H1 (cell line): Measurements from ENCODE around the gene KLHL26. TPM values are rescaled to one million over a fixed set of nuclear protein-coding genes. Genes with fewer than 3 reads are reported as not detected.

ENCODE experiments used
- CTCF ChIA-PET: fragments of 300-600 bp; sonication (Branson Sonifier 250); formaldehyde crosslinking; loops from one replicate; lab custom pipeline; 2021; ENCODE audit not compliant: partially characterized antibody; lab: Charles Lee
- POLR2A ChIA-PET: fragments of 300-600 bp; sonication (Branson Sonifier 250); formaldehyde crosslinking; loops from one replicate; lab custom pipeline; 2021; ENCODE audit warnings: inconsistent platforms; ENCODE audit not compliant: partially characterized antibody; lab: Charles Lee
- DNase-seq, 2 experiments: peaks; one replicate each; pipeline versions ENCODE4 v3.0.0 to v3.0.0-alpha.2; 2010 to 2022; ENCODE audit warnings: low spot score in 2 of 2, low read depth in 1 of 2, mixed read lengths in 1 of 2
- FAIRE-seq: peaks from 2 replicates; lab custom pipeline; 2011; peaks lifted over from hg19 to GRCh38; lab: Jason Lieb, UNC
- H2AFZ ChIP-seq: 2 replicates; pipeline ENCODE4 v1.8.1; 2012; ENCODE audit warnings: low read length, inconsistent platforms
- H2AK5ac ChIP-seq: 2 replicates; pipeline ENCODE4 v1.6.1; 2013; ENCODE audit warnings: low read depth, low read length
- H2BK120ac ChIP-seq: replicated peaks from 2 replicates; pipeline ENCODE3; 2013; ENCODE audit warnings: low read depth, low read length, inconsistent platforms
- H2BK12ac ChIP-seq: 2 replicates; pipeline ENCODE4 v1.6.1; 2013; ENCODE audit warnings: low read depth, low read length
- H2BK15ac ChIP-seq: 2 replicates; pipeline ENCODE4 v1.6.1; 2013; ENCODE audit warnings: low read length
- H2BK20ac ChIP-seq: 2 replicates; pipeline ENCODE4 v1.6.1; 2013; ENCODE audit warnings: low read length
- H2BK5ac ChIP-seq: 2 replicates; pipeline ENCODE4 v1.6.1; 2013; ENCODE audit warnings: low read depth, low read length
- H3K14ac ChIP-seq: 2 replicates; pipeline ENCODE4 v1.6.1; 2013; ENCODE audit warnings: inconsistent platforms; ENCODE audit not compliant: insufficient read length
- H3K18ac ChIP-seq: 2 replicates; pipeline ENCODE4 v1.6.1; 2013; ENCODE audit warnings: low read length; ENCODE audit errors: extremely low read depth
- H3K23ac ChIP-seq: 2 replicates; pipeline ENCODE4 v1.6.1; 2013; ENCODE audit warnings: inconsistent platforms; ENCODE audit not compliant: insufficient read length
- H3K23me2 ChIP-seq: 2 replicates; pipeline ENCODE4 v1.6.1; 2013; ENCODE audit warnings: low read depth, low read length
- H3K27ac ChIP-seq: 2 replicates; pipeline ENCODE4 v1.6.1; 2011; ENCODE audit warnings: low read depth, low read length, inconsistent platforms
- H3K27me3 ChIP-seq, 4 experiments: replicated peaks in 1 of 4; 1 replicate in 1 of 4; 2 replicates in 3 of 4; pipeline versions ENCODE4 v1.6.1 to v1.8.1; 2011 to 2013; ENCODE audit warnings: low read length in 3 of 4, mild to moderate bottlenecking in 3 of 4, inconsistent platforms in 2 of 4, mixed read lengths in 2 of 4, moderate library complexity in 1 of 4; ENCODE audit not compliant: control insufficient read depth in 3 of 4, insufficient read depth in 3 of 4; ENCODE audit errors: extremely low read depth in 1 of 4
- H3K36me3 ChIP-seq, 4 experiments: 2 replicates each; pipeline versions ENCODE4 v1.6.1 to v1.8.1; 2011 to 2013; ENCODE audit warnings: mild to moderate bottlenecking in 4 of 4, low read length in 3 of 4, moderate library complexity in 2 of 4, control low read depth in 1 of 4, inconsistent platforms in 1 of 4; ENCODE audit not compliant: insufficient read depth in 4 of 4, control insufficient read depth in 2 of 4
- H3K4ac ChIP-seq: replicated peaks from 2 replicates; pipeline ENCODE3; 2013; ENCODE audit warnings: low read length, low read depth, mixed read lengths, inconsistent platforms; ENCODE audit not compliant: insufficient read length
- H3K4me1 ChIP-seq, 4 experiments: replicated peaks in 1 of 4; 1 replicate in 1 of 4; 2 replicates in 3 of 4; pipeline versions ENCODE4 v1.6.1 to v1.8.1; 2011 to 2013; ENCODE audit warnings: low read length in 3 of 4, inconsistent platforms in 2 of 4, mixed read lengths in 1 of 4; ENCODE audit not compliant: insufficient read depth in 4 of 4, control insufficient read depth in 3 of 4
- H3K4me2 ChIP-seq, 2 experiments: 2 replicates each; pipeline versions ENCODE4 v1.6.1 to v1.8.1; 2011 to 2013; ENCODE audit warnings: low read depth in 2 of 2, low read length in 2 of 2, control low read depth in 1 of 2, inconsistent platforms in 1 of 2, mild to moderate bottlenecking in 1 of 2; ENCODE audit not compliant: insufficient read depth in 1 of 2
- H3K4me3 ChIP-seq, 4 experiments: fragments of 200-600, 300-600 bp in 1 of 4; sonication (generic), shearing (Covaris generic), sonication (Bioruptor Twin) in 1 of 4; 2 replicates each; pipeline versions ENCODE4 v1.5.1 to v1.8.1; 2011 to 2016; ENCODE audit warnings: low read length in 4 of 4, low read depth in 3 of 4, control low read depth in 2 of 4, inconsistent platforms in 2 of 4, mild to moderate bottlenecking in 2 of 4, mixed read lengths in 1 of 4, moderate library complexity in 1 of 4; ENCODE audit not compliant: insufficient read depth in 2 of 4; ENCODE audit errors: extremely low read depth in 1 of 4
- H3K56ac ChIP-seq: replicated peaks from 2 replicates; pipeline ENCODE3; 2013; ENCODE audit warnings: low read depth, mild to moderate bottlenecking, mixed read lengths, low read length, inconsistent platforms; ENCODE audit not compliant: insufficient read length
- H3K79me1 ChIP-seq: 2 replicates; pipeline ENCODE4 v1.6.1; 2013; ENCODE audit warnings: low read depth, low read length, control low read depth
- H3K79me2 ChIP-seq, 2 experiments: 2 replicates each; pipeline versions ENCODE4 v1.6.1 to v1.8.1; 2012 to 2013; ENCODE audit warnings: low read length in 2 of 2, mild to moderate bottlenecking in 2 of 2, inconsistent platforms in 1 of 2; ENCODE audit not compliant: insufficient read depth in 2 of 2, control insufficient read depth in 1 of 2
- H3K9ac ChIP-seq, 4 experiments: replicated peaks in 1 of 4; 1 replicate in 1 of 4; 2 replicates in 3 of 4; pipeline versions ENCODE4 v1.6.1 to v1.8.1; 2011 to 2013; ENCODE audit warnings: low read depth in 3 of 4, low read length in 3 of 4, control low read depth in 2 of 4, mild to moderate bottlenecking in 2 of 4, moderate library complexity in 2 of 4, inconsistent platforms in 1 of 4; ENCODE audit errors: extremely low read depth in 1 of 4
- H3K9me3 ChIP-seq, 2 experiments: 2 replicates each; pipeline versions ENCODE4 v1.6.1 to v1.8.1; 2012 to 2013; ENCODE audit warnings: mild to moderate bottlenecking in 2 of 2, moderate library complexity in 2 of 2, control low read depth in 1 of 2, inconsistent platforms in 1 of 2, low read depth in 1 of 2, low read length in 1 of 2, mixed read lengths in 1 of 2; ENCODE audit not compliant: insufficient read depth in 2 of 2
- H4K20me1 ChIP-seq, 2 experiments: replicated peaks in 1 of 2; 2 replicates each; pipeline versions ENCODE3 to v1.8.1; 2011 to 2013; ENCODE audit warnings: inconsistent platforms in 2 of 2, low read length in 2 of 2, mild to moderate bottlenecking in 1 of 2; ENCODE audit not compliant: insufficient read depth in 2 of 2, control insufficient read depth in 1 of 2
- H4K5ac ChIP-seq: 2 replicates; pipeline ENCODE4 v1.6.1; 2013; ENCODE audit warnings: low read length, low read depth, mixed read lengths, inconsistent platforms; ENCODE audit not compliant: insufficient read length
- H4K8ac ChIP-seq: 2 replicates; pipeline ENCODE4 v1.8.0; 2013; ENCODE audit warnings: mild to moderate bottlenecking, moderate library complexity, low read length, inconsistent platforms; ENCODE audit not compliant: insufficient read depth; ENCODE audit errors: extremely low read depth
- H4K91ac ChIP-seq: replicated peaks from 2 replicates; pipeline ENCODE3; 2013; ENCODE audit warnings: low read length, mixed read lengths, inconsistent platforms; ENCODE audit not compliant: insufficient read length
- CREB1 ChIP-seq: IDR thresholded peaks from 2 replicates; pipeline ENCODE4 v1.6.1; 2012; ENCODE audit warnings: inconsistent platforms
- SP2 ChIP-seq: IDR thresholded peaks from 2 replicates; pipeline ENCODE4 v1.6.1; 2012; ENCODE audit warnings: mild to moderate bottlenecking, low read length, inconsistent platforms
- WGBS, 2 experiments: shearing (Covaris generic) in 1 of 2; methylation state at CpG; one replicate each; pipeline versions ENCODE4 v1.1.6 to v1.1.7; 2013 to 2015; ENCODE audit warnings: low lambda C conversion rate in 2 of 2, mixed read lengths in 2 of 2, inconsistent platforms in 1 of 2, low coverage in 1 of 2, missing lambda C conversion rate in 1 of 2; ENCODE audit not compliant: insufficient replicate concordance in 2 of 2, insufficient coverage in 1 of 2, insufficient read length in 1 of 2; ENCODE audit errors: extremely low coverage in 1 of 2, missing lambda C conversion rate in 1 of 2; 5-methylcytosine and 5-hydroxymethylcytosine counted together
- polyA plus RNA-seq, 7 experiments: library from polyadenylated mRNA; depleted of rRNA in 3 of 7; stranded (reverse) in 5 of 7; unstranded in 2 of 7; fragments of >200 nt in 5 of 7; fragments of 200-250 nt in 2 of 7; gene quantifications; 1 replicate in 5 of 7; 2 replicates in 1 of 7; 4 replicates in 1 of 7; pipeline versions ENCODE4 v1.2.1 to v1.2.3, GENCODE V29; 2011 to 2013; ENCODE audit warnings: missing spikeins in 2 of 7, mixed read lengths in 2 of 7
- total RNA-seq: library from RNA; stranded (reverse); fragmentation: NEBNext Ultra II Directional; extraction: Animal tissue kit (Norgen Biotek cat#: 25700); gene quantifications from 2 replicates; pipeline ENCODE4 v1.2.1, GENCODE V29; 2021

Gene KLHL26
- total and polyA plus RNA-seq, 2 of the 8 experiments (the other 6 are each of a cell fraction or from before 2014, with no cell fraction given), result 2.2 to 8.8 TPM

DNA sequence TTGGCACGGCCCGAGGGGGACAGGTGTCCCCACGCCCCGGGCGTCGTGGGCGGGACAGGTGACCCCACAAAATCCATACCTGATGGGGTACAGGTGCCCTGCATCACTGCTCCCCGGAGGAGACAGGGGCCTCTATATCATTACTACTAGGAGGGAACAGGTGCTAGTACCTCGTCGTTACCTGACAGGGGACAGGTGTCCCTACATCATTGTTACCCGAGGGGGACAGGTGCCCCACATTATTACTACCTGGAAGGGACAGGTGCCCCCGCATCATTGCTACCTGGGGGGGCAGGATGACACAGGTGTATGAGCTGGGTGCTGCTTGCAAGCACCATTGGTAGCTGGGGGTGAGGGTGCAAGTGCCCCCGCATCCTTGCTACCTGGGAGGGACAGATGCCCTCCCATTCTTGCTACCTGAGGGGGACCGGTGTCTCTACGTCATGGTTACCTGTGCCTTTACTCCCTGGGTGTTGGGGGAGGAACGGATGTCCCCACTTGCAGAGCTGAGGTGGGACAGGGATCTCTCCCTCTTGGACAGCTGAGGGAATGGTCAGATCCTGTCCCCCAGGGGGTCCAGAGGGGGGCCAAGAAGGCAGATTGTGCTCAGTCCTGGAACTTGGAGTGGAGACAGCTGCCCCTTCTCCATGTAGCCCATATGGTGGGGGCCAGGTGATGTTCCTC lies 47.3 kb downstream of the KLHL26 start:
- Histone ChIP-seq H2BK120ac (no peak overlapping the region), H3K4me1 (peaks cover 0 to 8% (median 5%) of the 10 kb centered on the region in 4 experiments; a peak in 5 of 7 replicates), H4K5ac (no peak overlapping the region), H2BK12ac (no peak overlapping the region), H4K91ac (peak overlapping the region; percentile 85), H3K4me3 (peak overlapping the region; percentile 62 to 82 (median 77)), H2AK5ac (peak overlapping the region; percentile 65; the same call in 1 of the 2 replicates), H3K4ac (peak overlapping the region; percentile 91), H3K14ac (no peak overlapping the region), H2AFZ (no peak overlapping the region), H3K27me3 (no peaks in the 10 kb centered on the region), H3K56ac (no peak overlapping the region), H3K4me2 (peak overlapping the region; percentile 73 to 96), H3K9ac (peak overlapping the region in 2 of 4 experiments; percentile 46 to 50; a peak in 4 of 7 replicates), H3K36me3 (no peaks in the 10 kb centered on the region), H3K23ac (no peak overlapping the region), H4K20me1 (peaks cover 2 to 11% of the 10 kb centered on the region in 2 experiments), H3K27ac (no peak overlapping the region), H2BK20ac (no peak overlapping the region), H3K79me1 (peaks cover 12% of the 10 kb centered on the region), H4K8ac (peak overlapping the region; percentile 28; the same call in 1 of the 2 replicates), H3K23me2 (peaks cover 9% of the 10 kb centered on the region; the same call in 1 of the 2 replicates), H3K9me3 (no peaks in the 10 kb centered on the region), H3K18ac (no peak overlapping the region), H2BK5ac (no peak overlapping the region), H3K79me2 (peaks cover 3 to 32% of the 10 kb centered on the region in 2 experiments; a peak in 3 of 4 replicates), H2BK15ac (0 out of 2 replicates have a peak overlapping the region, but pooled peaks have one; percentile 81)
- FAIRE-seq, result no peak
- WGBS, 2 experiments, result 29% methylated on average over 12 of the region's 16 CpGs; no CpG with 5 or more reads in 1 of the 2 experiments
- no peak for DNase-seq
- ChIA-PET CTCF (interaction anchor here (1.6 kb wide), 1 partner anchor 8 kb away, joined by 4 read pairs; no protein-coding TSS in a partner anchor), POLR2A (interaction anchor here (1.4 kb wide), 1 partner anchor 126 kb away, joined by 3 read pairs; the partner anchor contains the start of gene KXD1)
- TF ChIP-seq SP2 (no peak), CREB1 (0 out of 2 replicates have a peak, but pooled peaks have one; percentile 10)
